Thoracic aorta (tissue), 2 donors: Measurements from ENCODE around the gene ST6GALNAC3. TPM values are rescaled to one million over a fixed set of nuclear protein-coding genes. Genes with fewer than 3 reads are reported as not detected.

ENCODE experiments used
- ATAC-seq: fragments of 150-250 bp; one replicate; pipeline ENCODE4 v1.8.0; 2017; ENCODE audit warnings: low read depth; ENCODE audit not compliant: insufficient number of reproducible peaks, low FRiP score
- DNase-seq: peaks from one replicate; pipeline ENCODE4 v3.0.0-alpha.2; 2020; ENCODE audit warnings: low spot score
- H3K27ac ChIP-seq, 2 donors: fragments of 200-600 bp; sonication (generic); 1 replicate in 1 of 2; 2 replicates in 1 of 2; pipeline ENCODE4 v1.5.1; 2016; ENCODE audit warnings: mild to moderate bottlenecking in 2 of 2, moderate library complexity in 2 of 2
- H3K27me3 ChIP-seq: fragments of 200-600 bp; sonication (generic); replicated peaks from 2 replicates; pipeline ENCODE4 v1.6.0; 2016; ENCODE audit warnings: mild to moderate bottlenecking; ENCODE audit not compliant: insufficient read depth
- H3K36me3 ChIP-seq: fragments of 200-600 bp; sonication (generic); one replicate; pipeline ENCODE4 v1.5.1; 2016
- H3K4me1 ChIP-seq, 2 donors: fragments of 200-600 bp; sonication (generic); 1 replicate in 1 of 2; 2 replicates in 1 of 2; pipeline versions ENCODE4 v1.5.1 to v1.6.0; 2016; ENCODE audit warnings: low read depth in 2 of 2, mild to moderate bottlenecking in 1 of 2; ENCODE audit not compliant: control insufficient read depth in 1 of 2
- H3K4me3 ChIP-seq: fragments of 200-600 bp; sonication (generic); 2 replicates; pipeline ENCODE4 v1.5.1; 2016; ENCODE audit warnings: mild to moderate bottlenecking
- H3K9me3 ChIP-seq: fragments of 200-600 bp; sonication (generic); 2 replicates; pipeline ENCODE4 v1.5.1; 2016
- total RNA-seq, 2 donors: library from RNA; depleted of rRNA; stranded (reverse); fragments of >200 nt; gene quantifications; one replicate each; pipeline versions ENCODE4 v1.1.0 to v1.2.3, GENCODE V29; 2016
- TF ChIP-seq, protein P1 (sequence below): fragments of 200-600 bp; sonication (generic); IDR thresholded peaks from one replicate; pipeline ENCODE4 v1.5.1; 2019; ENCODE audit warnings: antibody characterized with exemption

ST6GALNAC3 gene
- total RNA-seq, 2 donors from 2014 or later = 1.4 to 9.5 TPM

GRCh38 chr1:76481672-76482071, 407.1 kb downstream of the ST6GALNAC3 start:
- H3K27ac ChIP-seq = no peak overlapping the region
- H3K27me3 ChIP-seq = no peaks in the 10 kb centered on the region
- no peaks in the 10 kb centered on the region for H3K36me3 ChIP-seq
- no peaks in the 10 kb centered on the region for H3K9me3 ChIP-seq
- H3K4me3 ChIP-seq = no peak overlapping the region
- no peaks in the 10 kb centered on the region for H3K4me1 ChIP-seq
- DNase-seq = no peak
- TF ChIP-seq, protein P1, sequence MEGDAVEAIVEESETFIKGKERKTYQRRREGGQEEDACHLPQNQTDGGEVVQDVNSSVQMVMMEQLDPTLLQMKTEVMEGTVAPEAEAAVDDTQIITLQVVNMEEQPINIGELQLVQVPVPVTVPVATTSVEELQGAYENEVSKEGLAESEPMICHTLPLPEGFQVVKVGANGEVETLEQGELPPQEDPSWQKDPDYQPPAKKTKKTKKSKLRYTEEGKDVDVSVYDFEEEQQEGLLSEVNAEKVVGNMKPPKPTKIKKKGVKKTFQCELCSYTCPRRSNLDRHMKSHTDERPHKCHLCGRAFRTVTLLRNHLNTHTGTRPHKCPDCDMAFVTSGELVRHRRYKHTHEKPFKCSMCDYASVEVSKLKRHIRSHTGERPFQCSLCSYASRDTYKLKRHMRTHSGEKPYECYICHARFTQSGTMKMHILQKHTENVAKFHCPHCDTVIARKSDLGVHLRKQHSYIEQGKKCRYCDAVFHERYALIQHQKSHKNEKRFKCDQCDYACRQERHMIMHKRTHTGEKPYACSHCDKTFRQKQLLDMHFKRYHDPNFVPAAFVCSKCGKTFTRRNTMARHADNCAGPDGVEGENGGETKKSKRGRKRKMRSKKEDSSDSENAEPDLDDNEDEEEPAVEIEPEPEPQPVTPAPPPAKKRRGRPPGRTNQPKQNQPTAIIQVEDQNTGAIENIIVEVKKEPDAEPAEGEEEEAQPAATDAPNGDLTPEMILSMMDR = no peak
- ATAC-seq = no peak

GRCh38 chr1:76482272-76482671, 407.7 kb downstream of the ST6GALNAC3 start:
- no peaks in the 10 kb centered on the region for H3K9me3 ChIP-seq
- TF ChIP-seq, protein P1 = no peak
- no peaks in the 10 kb centered on the region for H3K36me3 ChIP-seq
- H3K4me3 ChIP-seq = no peak overlapping the region
- no peaks in the 10 kb centered on the region for H3K4me1 ChIP-seq
- DNase-seq (no peak), ATAC-seq (no peak)
- no peak overlapping the region for H3K27ac ChIP-seq
- no peaks in the 10 kb centered on the region for H3K27me3 ChIP-seq

GRCh38 chr1:76491737-76492136, 417.2 kb downstream of the ST6GALNAC3 start:
- H3K27me3 ChIP-seq = no peaks in the 10 kb centered on the region
- no peaks in the 10 kb centered on the region for H3K9me3 ChIP-seq
- ATAC-seq = no peak
- H3K4me3 ChIP-seq = no peak overlapping the region
- H3K4me1 ChIP-seq = peaks cover 0 to 12% of the 10 kb centered on the region in 2 donors
- no peaks in the 10 kb centered on the region for H3K36me3 ChIP-seq
- no peak for DNase-seq
- no peak overlapping the region for H3K27ac ChIP-seq
- TF ChIP-seq, protein P1 = no peak

DNA sequence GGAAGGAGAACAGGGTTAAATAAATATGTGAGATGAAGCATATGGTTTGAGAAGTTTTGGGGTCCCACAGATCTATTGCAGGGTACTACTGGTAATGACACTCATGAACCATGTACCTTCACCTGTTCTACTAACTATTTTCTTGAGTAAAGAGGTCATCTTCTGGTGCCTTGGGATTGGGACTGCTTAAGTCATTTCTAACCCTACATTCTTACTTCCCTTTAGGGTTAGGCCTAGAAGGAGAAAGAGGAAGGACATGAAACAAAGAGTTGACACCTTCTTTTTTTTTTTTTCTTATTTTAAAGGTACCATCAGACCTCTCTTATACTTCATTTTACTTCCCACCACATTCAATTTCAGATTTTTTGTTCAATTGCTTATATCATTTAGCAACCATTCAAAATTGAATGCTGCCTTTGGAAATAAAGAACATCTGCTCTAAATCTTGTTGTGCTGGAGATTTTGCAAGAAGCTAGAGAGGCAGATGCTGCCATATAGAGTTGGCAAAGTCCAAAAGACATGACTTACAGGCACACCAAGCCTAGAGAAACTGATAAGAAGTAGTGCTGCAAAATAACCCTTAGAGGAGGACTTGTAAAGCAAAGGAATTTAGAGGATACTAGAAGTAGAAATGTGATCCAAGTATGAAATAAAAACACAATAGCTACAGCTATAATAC, 418.3 kb downstream of the ST6GALNAC3 start:
- TF ChIP-seq, protein P1 = no peak
- no peaks in the 10 kb centered on the region for H3K9me3 ChIP-seq
- no peak overlapping the region for H3K27ac ChIP-seq
- peaks cover 0 to 12% of the 10 kb centered on the region in 2 donors for H3K4me1 ChIP-seq
- no peak overlapping the region for H3K4me3 ChIP-seq
- no peaks in the 10 kb centered on the region for H3K36me3 ChIP-seq
- DNase-seq (no peak), ATAC-seq (no peak)
- H3K27me3 ChIP-seq = no peaks in the 10 kb centered on the region

GRCh38 chr1:76494807-76495206, 420.3 kb downstream of the ST6GALNAC3 start:
- ATAC-seq (no peak), DNase-seq (no peak)
- Histone ChIP-seq H3K36me3 (no peaks in the 10 kb centered on the region), H3K4me3 (no peak overlapping the region), H3K9me3 (no peaks in the 10 kb centered on the region), H3K27ac (no peak overlapping the region), H3K27me3 (no peaks in the 10 kb centered on the region), H3K4me1 (peaks cover 0 to 12% of the 10 kb centered on the region in 2 donors)
- TF ChIP-seq, protein P1 = no peak
